GM12891 (cell line): ENCODE measurements around the gene IP6K1.

Source experiments
- POLR2A ChIP-seq: IDR thresholded peaks from 2 replicates; pipeline ENCODE4 v1.6.1; 2011; ENCODE audit warnings: low read depth, low read length, control low read depth
- POLR2AphosphoS5 ChIP-seq: IDR thresholded peaks from 2 replicates; pipeline ENCODE4 v1.6.1; 2011; ENCODE audit warnings: low read depth, low read length, control low read depth
- POU2F2 ChIP-seq: IDR thresholded peaks from 2 replicates; pipeline ENCODE4 v1.6.1; 2011; ENCODE audit warnings: low read depth, mild to moderate bottlenecking, control low read depth, low read length, moderate library complexity
- SPI1 ChIP-seq: IDR thresholded peaks from 2 replicates; pipeline ENCODE4 v1.6.1; 2011; ENCODE audit warnings: low read depth, low read length, control low read depth
- TAF1 ChIP-seq: IDR thresholded peaks from 2 replicates; pipeline ENCODE4 v1.6.1; 2011; ENCODE audit warnings: low read depth, low read length, control low read depth

DNA sequence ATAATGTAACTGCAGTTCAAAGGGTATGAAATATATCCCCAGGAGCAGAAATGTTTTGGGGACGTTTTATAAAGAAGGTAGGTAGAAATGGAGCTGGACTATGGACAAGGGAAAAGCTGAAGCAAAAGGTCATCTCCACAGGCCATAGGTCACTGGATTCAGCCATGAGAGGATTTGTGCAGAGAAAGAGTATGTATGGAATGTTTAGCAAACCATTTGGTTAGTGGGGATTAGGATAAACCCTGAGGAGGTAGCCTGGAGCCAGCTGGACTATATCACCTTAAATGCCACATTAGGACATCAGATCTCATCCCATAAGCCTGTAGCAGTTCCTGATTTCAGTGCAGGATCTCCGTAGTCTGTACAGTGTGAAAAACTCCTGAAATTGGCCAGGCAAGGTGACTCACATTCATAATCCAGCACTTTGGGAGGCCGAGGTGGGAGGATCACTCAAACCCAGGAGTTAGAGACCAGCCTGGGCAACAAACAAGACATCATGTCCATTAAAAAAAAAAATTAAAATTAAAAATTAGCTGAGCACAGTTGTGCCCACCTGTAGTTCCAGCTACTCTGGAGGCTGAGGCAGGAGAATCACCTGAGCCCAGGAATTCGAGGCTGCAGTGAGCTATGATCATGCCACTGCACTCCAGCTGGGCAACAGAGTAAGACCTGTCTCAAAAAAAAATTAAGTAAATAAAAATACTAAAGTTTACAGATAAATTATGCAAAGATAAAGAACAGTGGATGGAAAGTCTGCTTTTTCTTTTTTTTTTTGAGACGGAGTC lies 4.7 kb downstream of the IP6K1 start:
- TF ChIP-seq POLR2A, result no peak
- TF ChIP-seq POLR2AphosphoS5, result no peak
- TF ChIP-seq TAF1, result no peak
- no peak for TF ChIP-seq SPI1
- TF ChIP-seq POU2F2, result no peak
